NCI-H2171 (cell line): Measurements from ENCODE around the gene CDH4.

ENCODE experiments used
- DNase-seq: peaks from one replicate; lab custom pipeline; 2025; lab: John Stamatoyannopoulos, UW

Gene CDH4

DNA sequence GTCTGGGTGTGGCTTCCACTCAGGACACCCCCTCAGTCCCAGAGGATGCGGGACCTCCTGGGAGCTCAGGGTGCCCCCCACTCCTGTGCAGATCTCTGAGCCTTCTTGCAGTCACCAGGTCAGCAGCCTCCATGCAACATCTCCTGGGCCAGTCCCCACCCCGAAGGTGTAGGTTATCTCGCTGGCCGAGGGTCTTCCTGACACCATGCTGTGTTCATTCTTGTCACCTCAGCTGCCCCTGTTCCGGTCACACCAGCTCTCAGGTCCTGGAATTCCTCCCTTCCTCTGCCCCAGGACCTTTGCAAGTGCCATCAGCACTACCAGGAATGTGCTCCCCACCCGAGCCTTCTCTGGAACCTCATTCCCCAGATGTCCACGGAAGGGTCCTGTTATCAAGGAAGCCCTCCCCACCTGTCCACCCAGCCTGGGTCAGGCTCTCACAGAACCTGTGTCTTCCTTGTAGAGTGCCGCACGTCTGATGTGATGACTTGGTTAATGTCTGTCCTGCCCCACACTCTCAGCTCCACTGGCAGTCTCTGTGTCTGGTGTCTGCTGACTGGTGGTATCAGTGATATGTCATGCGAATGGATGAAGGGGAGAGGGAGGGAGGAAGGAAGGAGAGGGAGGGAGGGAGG lies 484.1 kb downstream of the CDH4 start:
- DNase-seq = no peak

GRCh38 chr20:61736751-61737310 lies 484.8 kb downstream of the CDH4 start:
- DNase-seq = no peak

DNA sequence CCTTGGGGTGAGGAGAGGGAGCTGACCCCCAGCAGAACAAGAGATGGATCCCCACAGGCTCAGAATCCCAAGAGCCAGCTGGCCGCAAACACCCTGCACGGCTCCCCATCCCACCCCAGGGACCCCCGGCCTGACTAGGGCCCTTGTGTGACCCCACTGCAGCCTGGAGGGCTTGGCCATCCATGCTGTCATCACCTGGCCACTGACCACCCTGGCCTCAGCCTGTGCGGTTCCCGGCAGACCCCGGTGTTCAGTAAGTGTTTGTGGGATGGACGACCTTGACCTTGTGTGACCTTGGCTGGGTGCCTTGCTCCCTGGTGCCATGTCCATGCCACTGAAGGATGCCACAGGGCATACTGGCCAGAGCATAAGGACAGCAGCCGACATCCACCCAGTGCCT lies 485.3 kb downstream of the CDH4 start:
- DNase-seq = no peak

GRCh38 chr20:61737812-61738443 lies 485.9 kb downstream of the CDH4 start:
- no peak for DNase-seq

GRCh38 chr20:61738601-61739069 lies 486.6 kb downstream of the CDH4 start:
- DNase-seq = no peak

GRCh38 chr20:61739086-61739831 lies 487.2 kb downstream of the CDH4 start:
- no peak for DNase-seq

GRCh38 chr20:61739832-61740118 lies 487.7 kb downstream of the CDH4 start:
- no peak for DNase-seq

DNA sequence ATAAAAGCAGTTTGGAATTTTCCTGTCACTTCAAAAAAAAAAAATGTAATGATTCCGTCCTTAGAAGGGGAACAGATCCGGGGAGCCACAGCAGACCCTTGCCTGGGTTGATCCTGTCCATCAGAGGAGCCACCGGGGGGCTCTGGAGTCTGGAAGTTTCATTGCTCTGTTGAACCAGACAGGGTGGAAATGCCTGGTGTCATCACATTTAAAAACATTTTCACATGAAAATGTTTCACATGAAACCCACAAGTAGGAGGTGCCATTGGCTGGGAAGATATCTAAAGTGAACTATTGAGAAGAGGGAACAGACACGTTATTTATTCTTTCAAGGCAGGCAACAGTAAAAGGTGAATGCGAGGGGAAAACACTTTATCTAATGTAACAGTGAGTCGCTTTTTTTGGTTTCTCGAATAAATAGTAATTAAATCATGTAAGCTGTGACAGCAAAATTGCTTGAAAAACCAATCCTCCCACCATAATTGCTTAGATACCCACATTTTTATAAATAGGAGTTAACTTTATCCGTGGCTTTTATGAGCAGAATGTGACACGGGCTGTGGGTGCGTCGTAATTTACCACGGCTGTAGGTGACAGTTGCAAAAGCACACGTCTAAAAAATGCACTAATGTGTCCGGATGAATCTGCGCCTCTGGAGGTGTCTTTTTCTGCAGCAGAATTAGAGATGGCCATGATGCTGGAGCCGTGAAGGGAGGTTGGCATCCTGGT lies 490.2 kb downstream of the CDH4 start:
- no peak for DNase-seq

GRCh38 chr20:61743606-61744005 lies 491.5 kb downstream of the CDH4 start:
- DNase-seq = no peak

DNA sequence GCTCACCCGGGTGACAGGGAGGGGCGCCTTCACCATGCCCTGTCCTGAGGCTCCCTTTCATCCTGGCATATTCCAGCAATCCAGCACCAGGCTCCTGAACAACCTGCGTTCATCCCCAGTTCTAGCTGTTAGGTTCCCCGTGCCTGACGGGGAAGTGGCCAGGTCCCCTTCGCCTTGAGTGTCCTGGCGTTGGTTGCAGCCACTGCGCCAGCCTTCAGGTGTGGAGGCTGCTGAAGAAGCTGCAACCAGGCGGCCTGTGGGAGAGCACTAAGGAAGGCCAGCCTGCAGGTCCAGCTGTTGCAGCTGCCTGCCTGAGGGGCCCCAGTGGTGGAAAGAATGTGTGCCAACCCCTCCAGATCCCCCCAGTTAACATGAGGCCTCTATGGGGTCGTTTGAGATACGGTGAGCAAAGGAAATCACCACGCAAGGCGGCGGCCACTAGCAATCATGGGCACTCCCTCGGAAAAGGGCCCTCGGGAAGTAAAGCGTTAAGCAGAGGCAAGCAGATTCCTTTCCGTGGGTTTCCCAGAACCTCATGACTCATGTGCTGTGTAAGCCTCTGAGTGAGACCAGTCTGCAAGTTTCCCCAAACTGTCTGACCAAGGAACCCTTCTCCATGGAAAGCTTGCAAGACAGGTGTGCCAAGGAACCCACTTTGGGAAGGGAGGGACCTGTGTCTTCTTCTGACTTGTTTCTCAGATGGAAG lies 492.8 kb downstream of the CDH4 start:
- DNase-seq = no peak

- DNase-seq = no peak
Measured at GRCh38 chr20:61745397-61746146, 493.5 kb downstream of the CDH4 start.

DNA sequence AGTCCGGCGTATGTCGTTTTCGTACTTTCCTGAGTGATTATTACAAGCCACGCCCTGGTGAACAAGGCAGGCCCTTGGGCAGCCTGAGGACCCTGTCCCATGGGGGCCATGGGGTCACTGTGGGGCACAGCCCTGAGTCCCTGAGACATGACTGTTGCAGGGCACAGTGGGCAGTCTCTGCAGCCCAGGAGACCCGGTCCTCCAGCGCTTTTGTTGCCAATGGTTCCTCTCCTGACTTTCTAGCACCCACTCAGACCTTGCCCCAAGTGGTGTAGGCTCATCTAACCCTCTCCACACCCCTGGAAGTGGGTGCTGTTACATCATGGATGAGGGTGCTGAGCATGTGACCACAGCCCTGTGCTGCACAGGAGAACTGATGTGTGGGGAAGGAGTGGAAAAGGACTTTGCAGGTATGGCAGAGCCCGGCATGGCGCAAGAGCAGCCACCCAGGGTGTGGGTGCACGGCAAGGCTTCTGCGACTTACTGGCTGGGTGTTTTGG lies 494.1 kb downstream of the CDH4 start:
- no peak for DNase-seq

GRCh38 chr20:61746781-61747180 lies 494.7 kb downstream of the CDH4 start:
- no peak for DNase-seq

- no peak for DNase-seq
Measured at GRCh38 chr20:61748376-61748775, 496.3 kb downstream of the CDH4 start.

DNA sequence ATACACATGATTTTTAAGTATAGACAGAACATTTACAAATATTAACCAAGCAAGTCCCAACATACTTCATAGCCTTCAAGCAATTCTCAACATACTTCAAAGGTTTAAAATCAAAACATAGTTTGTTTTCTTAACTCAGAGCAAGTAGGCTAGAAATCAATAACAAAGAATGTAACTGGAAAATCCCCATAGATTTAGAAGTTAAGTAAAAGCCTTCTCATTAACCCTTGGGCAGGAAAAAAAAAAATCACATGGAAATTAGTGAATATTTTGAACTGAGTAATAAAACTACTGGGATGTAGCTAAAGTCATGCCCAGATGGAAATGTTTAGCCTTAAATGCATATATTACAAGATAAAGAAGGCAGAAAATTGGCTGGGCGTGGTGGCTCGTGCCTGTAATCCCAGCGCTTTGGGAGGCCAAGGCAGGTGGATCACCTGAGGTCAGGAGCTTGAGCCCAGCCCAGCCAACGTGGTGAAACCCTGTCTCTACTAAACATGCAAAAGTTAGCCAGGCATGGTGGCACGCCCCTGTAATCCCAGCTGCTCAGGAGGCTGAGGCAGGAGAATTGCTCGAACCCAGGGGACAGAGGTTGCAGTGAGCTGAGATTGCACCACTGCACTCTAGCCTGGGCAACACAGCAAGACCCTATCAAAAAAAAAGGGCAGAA lies 497.5 kb downstream of the CDH4 start:
- no peak for DNase-seq

DNA sequence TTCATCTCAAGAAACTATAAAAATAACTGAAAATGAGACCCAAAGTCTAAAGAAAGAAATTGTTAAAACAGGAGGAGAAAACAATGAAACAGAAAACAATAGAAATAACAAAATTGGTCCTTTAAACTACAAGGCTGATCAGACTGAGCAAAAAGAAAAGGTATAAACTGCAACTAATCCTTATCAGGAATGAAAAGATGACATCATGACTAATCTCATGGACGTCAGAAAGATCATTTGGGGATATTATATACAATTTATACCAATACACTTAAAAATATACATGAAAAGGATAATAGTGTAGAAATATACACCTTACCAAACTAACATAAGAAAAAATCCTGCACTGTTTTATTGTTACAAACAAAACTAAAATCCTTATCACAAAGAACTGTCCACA lies 498.0 kb downstream of the CDH4 start:
- no peak for DNase-seq

GRCh38 chr20:61752576-61752975 lies 500.5 kb downstream of the CDH4 start:
- DNase-seq = no peak

GRCh38 chr20:61753316-61753942 lies 501.4 kb downstream of the CDH4 start:
- DNase-seq = no peak

GRCh38 chr20:61753987-61754956 lies 502.2 kb downstream of the CDH4 start:
- no peak for DNase-seq
